Stimulated activated CD4-positive, alpha-beta T cell treated with anti-CD3 and anti-CD28 coated beads, Interleukin-1b, Interleukin-23, amount 100 ng/mL, for 48 hours (primary cell): ENCODE data around the gene NPIPB2.

Experiments used
- DNase-seq: peaks from one replicate; pipeline ENCODE4 v3.0.0-alpha.2; 2020

Gene NPIPB2

DNA sequence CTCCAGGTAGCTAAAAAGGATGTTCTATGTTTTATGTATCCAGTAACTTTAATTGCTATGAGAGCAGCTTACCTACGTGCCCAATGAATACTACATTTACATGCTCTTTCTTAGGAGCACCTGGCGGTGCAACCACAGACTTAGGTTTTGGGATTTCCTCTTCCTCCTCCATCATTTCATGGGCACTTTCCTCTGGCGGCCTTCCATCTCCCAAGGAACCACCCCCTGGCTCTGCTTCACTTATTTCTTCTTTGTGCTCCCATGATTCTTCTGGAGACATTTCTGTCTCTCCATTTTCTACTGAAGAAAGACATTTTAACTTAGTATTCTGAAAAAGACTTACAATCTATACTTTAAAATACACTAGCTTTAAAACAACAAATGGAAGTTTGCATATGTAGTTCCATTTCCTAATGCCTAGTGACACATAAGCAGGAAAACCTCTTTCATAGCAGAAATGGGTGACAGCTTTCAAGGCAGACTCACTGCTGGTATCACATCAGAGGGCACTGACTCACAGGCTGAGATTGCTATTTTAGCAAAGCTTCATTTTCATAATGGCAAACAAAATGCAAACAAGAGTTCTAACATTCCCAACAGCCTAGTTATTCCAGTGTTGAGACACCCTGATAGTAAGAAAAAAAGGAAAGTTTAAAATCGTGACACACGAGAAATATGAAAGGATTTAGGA is 45.2 kb downstream of the NPIPB2 start:
- DNase-seq, result no peak

DNA sequence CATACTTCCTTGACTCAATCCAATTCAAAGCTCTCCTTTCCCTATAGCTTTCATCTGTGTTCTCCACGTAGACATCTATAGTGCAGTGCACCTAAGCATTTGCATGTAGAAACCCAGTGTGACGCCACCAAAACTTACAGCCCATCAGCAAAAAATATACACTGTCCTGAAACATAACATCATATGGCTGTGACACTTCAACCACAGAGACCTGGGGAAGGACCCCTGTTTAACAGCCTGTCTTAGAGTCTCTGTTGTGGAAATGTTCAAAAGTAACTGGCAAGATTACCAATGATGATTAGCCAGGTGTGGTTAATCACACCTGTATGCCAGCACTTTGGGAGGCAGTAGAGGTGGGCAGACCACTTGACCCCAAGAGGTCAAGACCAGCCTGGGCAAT is 48.3 kb downstream of the NPIPB2 start:
- no peak for DNase-seq

GRCh38 chr16:11892761-11893160 is 49.1 kb downstream of the NPIPB2 start:
- no peak for DNase-seq

- DNase-seq, result no peak
Measured at GRCh38 chr16:11890231-11890965, 51.4 kb downstream of the NPIPB2 start.

DNA sequence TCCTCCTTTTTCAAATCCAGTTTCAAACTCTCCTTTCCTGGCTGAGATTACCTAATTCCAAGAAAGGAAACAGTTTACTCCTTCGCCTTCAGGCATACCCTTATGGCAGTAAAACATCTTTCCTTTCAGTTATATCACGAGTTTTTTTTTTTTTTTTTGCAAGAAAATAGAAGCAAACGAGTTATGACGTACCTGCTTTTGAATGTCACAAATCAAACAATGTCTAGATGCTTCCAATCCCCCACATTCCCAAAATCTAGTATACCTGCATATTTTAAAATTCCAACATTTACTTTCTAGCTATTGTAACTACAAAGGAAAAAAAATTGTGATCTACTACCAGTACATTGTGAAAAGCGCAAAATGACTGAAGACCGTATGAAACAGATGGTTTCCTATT is 55.0 kb downstream of the NPIPB2 start:
- no peak for DNase-seq

DNA sequence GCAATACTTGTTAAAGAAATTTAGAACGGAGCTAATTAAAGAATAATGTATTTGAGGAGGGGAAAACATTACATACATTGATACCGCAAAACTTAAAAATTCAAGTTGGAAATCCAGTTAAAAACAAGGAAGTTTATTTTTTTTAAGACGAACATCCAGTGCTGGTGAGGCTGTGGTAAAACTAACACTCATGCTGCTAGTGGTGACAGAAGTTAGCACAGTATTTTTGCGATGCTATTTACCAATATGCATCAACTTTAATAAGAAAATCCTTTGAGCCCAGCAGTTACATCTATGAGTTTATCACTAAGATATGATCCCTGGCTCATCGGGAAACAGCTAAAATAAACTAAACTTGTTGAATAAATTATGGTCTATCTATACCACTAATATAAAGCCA is 57.8 kb downstream of the NPIPB2 start:
- no peak for DNase-seq

GRCh38 chr16:11880007-11880406 is 61.8 kb downstream of the NPIPB2 start:
- DNase-seq, result no peak

- DNase-seq, result no peak
Measured at GRCh38 chr16:11877374-11877773, 64.5 kb downstream of the NPIPB2 start.
